AG08395 (cell line): ENCODE measurements around the gene USP16.
"Not testable (repeated sequence)": the region's sequence is repeated elsewhere in the genome, so short reads cannot be mapped to it uniquely, and the experiment has no call there.

ENCODE experiments used
- DNase-seq: peaks from one replicate; pipeline ENCODE4 v3.0.0; 2012; ENCODE audit warnings: mixed read lengths, low spot score

USP16 gene

GRCh38 chr21:29033871-29034270 is 9.4 kb downstream of the USP16 start:
- no peak for DNase-seq

DNA sequence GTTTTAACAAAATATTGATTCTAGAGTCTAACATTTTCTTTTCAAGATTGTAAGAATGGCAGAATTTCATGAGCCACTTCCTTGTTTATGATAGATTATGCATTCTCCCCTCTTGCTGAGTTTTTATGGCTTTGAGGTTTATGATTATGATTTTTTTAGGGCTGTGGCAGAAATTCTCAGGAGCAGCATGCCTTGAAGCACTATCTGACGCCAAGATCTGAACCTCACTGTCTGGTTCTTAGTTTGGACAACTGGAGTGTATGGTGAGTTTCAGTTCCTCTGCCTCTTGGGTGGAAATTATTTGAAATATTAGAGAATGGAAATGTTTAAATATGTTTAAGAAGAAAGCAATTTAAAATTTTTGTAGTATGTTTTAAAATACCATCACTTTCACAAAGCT is 10.2 kb downstream of the USP16 start:
- DNase-seq = no peak

DNA sequence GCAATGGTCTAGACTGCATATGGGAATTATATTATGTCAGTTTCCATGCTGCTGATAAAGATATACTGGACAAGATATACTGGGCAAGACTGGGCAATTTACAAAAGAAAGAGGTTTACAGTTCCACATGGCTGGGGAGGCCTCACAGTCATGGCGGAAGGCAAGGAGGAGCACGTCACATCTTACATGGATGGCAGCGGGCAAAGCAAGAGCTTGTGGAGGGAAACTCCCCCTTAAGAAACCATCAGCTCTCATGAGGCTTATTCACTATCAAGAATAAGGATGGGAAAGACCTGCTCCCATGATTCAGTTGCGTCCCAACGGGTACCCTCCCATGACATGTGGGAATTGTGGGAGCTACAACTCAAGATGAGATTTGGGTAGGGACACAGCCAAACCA is 27.8 kb downstream of the USP16 start:
- no peak for DNase-seq

GRCh38 chr21:29053011-29053553 is 28.6 kb downstream of the USP16 start:
- no peak for DNase-seq

DNA sequence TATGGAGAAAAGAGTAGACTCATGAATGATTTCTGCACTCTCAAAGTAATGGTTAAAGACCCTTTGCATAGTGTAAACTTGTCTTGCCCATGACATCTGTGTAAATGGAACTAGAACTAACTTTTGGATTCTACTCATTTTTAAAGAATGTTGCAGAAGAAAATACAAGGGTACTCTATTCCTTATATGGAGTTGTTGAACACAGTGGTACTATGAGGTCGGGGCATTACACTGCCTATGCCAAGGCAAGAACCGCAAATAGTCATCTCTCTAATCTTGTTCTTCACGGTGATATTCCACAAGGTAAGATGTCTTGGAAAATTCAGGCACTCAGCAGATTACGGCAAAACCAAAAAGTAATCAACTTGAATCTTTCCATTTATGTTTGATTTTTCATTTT is 29.2 kb downstream of the USP16 start:
- DNase-seq = no peak

- no peak for DNase-seq
Measured at GRCh38 chr21:29055080-29055479, 30.6 kb downstream of the USP16 start.

DNA sequence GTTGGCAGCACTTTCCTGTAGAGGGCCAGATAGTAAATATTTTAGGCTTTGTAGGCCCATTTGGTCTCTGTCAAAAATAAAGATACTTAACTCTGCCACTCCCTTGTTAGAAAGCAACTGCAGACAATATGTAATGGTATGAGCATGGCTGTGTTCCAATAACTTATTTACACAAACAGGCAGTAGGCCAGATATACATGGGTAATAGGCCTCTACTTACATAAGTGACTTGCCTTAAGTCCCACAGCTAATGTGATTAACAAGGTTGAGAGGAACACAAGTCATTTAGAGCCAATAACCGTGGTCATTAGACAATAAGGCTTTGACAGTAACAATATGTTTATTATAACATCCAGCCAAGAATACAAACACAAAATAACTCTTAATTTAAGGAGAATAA is 31.5 kb downstream of the USP16 start:
- DNase-seq = no peak

DNA sequence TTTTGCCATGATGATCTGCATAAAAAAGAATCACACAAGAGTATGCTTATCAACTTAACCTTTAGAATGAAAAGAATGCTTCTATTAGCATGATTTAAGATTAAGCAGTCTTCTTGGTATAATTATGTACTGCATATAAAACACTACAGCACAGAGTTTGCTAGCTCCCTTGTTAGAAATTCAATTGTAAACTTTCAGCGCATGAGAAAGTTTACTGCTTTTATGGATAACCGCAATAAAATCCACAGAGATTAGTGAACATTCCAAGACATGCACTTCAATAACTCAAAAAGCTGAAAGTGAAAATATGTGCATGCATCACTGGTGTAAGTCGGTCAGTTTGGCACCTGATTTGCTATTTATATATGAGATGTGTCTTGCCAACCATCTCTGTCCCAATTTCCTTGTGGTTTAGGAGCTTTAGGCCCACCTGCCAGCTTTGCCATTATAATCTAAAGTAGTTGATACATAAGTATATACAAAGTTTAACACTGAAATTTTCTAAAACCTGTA is 32.1 kb downstream of the USP16 start:
- no peak for DNase-seq

GRCh38 chr21:29064850-29065481 is 40.5 kb downstream of the USP16 start:
- DNase-seq = no peak

- peak; percentile 28 for DNase-seq
Measured at GRCh38 chr21:29072873-29073221, 48.4 kb downstream of the USP16 start.

DNA sequence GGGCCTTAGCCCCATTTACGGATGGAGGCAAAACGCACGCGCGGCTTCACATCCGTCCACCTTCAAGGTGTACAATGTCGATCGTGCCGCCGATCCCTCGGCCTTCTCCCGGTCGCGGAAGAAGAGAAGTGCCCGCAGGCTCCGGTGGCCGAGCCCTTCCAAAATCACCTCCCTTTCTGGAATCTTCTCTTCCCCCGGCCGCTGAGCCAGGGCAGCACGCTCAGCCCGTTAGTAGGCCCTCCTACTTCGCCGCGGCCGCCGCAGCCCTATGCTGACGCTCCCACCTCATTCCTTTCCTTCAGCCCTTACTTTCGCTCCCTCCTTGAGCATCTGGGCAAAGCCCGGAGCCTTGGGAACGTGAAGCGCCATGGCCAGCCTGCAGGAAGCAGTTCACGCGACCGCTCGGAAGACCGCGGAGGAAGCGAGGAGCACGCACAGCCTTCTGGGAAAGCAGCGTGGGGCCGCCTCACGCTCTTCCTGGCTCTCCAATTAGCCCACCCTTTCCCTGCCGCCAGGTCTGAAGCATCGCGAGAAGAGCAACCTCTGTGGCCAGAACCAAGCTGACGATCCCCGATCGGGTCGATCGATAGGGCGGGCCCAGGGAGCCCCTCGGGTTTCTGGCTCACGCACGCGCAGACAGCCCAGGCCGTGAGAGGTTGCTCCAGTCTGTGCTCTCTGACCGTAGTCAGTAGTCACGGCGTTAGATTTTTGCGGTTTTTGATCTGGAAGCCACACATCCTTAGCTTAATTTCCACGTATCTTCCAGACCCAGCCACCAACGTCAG is 48.9 kb downstream of the USP16 start, which contains the start of gene CCT8:
CCT8 (minus strand) TSS at position 427 of the 785 bp plus-strand sequence; CDS start at position 369, 58 bp downstream.
- DNase-seq = peak; percentile 99

DNA sequence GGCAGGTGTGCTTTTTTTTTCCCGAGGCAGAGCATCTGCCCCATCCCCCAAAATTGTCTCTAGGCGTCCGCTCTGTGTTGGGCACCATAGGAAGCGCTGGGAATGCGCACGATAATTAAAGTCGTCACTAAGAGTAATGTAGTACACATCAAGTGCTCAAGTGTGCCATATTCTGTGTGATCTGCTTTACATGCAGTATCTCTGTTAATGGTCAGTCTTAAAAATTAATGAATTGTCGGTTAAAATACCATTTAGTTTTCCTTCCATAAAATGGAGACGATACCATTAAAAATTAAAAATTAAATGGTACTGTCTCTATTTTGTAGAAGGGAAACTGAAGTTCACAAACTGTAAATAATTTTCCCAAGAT is 49.5 kb downstream of the USP16 start:
- no peak for DNase-seq

DNA sequence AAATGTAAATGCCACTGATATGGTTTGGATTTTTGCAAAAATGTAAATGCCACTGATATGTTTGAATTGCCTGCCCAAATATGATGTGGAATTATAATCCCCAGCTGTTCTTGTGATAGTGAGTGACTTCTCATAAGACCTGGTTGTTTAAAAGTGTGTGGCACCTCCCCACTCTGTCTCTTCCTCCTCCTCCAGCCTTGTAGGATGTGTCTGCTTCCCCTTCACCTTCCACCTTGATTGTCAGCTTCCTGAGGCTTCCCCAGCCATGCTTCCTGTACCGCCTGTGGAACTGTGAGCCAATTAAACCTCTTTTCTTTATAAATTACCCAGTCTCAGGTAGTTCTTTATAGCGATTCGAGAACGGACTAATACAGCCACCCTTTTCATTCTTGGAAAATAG is 50.3 kb downstream of the USP16 start:
- no peak for DNase-seq

- no peak for DNase-seq
Measured at GRCh38 chr21:29075706-29076466, 51.4 kb downstream of the USP16 start.

GRCh38 chr21:29076731-29077640 is 52.5 kb downstream of the USP16 start:
- DNase-seq = not testable (repeated sequence)

GRCh38 chr21:29077651-29078090 is 53.2 kb downstream of the USP16 start:
- DNase-seq = peak; percentile 5

DNA sequence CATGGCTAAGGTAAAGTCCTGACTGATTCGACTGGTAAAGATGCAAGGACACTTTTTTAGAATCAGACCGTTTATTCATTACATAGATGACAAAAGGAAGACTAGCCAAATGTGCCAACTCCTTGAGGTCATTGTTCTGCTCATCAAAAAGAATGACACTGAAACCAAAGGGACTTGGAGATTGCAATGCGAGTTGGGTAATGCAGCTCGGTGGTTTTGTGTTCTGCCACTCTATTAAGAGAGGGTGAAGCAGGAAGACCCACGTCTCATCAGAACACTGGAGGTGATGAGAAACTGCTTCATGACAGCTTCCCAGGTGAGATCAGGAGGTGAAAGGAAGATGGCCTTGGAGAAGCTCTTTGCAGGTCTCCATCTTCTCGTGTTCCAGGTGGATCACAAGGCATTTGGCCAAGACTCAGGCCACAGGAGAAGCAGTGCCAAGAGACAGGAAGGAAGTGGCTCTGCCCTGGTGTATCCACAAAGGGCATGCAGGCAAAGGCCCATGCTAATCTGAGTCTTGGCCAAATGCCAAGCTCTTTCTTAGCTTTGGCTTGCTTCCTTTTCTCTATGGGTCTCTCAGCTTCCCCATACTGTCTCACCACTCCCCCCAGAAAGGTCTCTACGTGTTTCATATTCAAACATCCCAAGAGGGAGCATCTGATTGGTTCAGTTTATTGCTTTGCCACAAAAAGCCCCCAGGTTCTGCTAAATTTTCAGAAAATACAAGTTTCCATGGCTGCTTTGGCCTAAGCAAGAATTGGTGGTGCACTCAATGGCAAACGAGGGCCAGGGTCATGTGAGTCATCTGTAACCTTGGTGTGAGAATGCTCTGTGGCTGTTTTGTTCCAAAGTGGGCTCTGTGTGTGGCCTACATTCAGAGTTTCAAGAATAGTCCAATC is 54.6 kb downstream of the USP16 start:
- DNase-seq = no peak

DNA sequence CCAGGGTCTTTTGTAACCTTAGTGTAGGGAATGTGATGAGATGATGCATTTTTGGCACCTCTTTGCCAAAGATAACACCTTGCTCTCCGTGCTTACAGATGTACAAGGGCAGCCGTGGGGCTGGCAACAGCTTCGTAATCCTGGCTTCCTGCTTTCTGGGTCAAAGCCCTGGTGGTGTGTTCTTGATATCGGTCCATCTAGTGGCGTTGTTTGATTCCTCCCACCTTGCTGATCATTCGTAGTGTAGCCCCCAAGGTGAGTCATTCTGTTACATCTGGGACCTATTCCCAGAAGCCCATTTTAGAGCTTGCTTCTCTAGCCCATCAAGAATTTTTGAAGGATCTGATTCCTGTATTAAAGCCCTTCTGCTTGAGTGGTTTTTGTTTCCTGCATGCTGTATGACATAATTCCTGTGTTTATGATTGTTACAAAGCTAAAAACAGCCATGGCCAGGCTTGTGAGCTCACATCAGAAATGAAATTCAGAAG is 56.0 kb downstream of the USP16 start:
- DNase-seq = no peak

GRCh38 chr21:29082046-29082815 is 57.8 kb downstream of the USP16 start:
- no peak for DNase-seq
